ENCODE results near the gene DCAF6.

The DCAF6 gene

GRCh38 chr1:168084396-168085231, 148.1 kb downstream of the DCAF6 start:
- H3K27ac Mint-ChIP-seq, result peak overlapping the region; percentile 26
- H3K9me3 Mint-ChIP-seq, result no peaks in the 10 kb centered on the region
- H3K4me3 Mint-ChIP-seq, result peak overlapping the region in 1 of 2 donors; percentile 46
- peaks cover 0 to 10% of the 10 kb centered on the region in 2 donors for H3K36me3 Mint-ChIP-seq
- H3K4me1 Mint-ChIP-seq, result peaks cover 4 to 11% of the 10 kb centered on the region in 2 donors
- H3K27me3 Mint-ChIP-seq, result no peaks in the 10 kb centered on the region
- DNase-seq (peak; percentile 21), ATAC-seq (replicated peaks) (peak; percentile 75 to 78)

GRCh38 chr1:168085401-168085872, 149.0 kb downstream of the DCAF6 start:
- no peak for DNase-seq
- no peaks in the 10 kb centered on the region for H3K9me3 Mint-ChIP-seq
- no peak for ATAC-seq (replicated peaks)
- peaks cover 0 to 10% of the 10 kb centered on the region in 2 donors for H3K36me3 Mint-ChIP-seq
- H3K27me3 Mint-ChIP-seq, result no peaks in the 10 kb centered on the region
- peak overlapping the region in 1 of 2 donors; percentile 46 for H3K4me3 Mint-ChIP-seq
- no peak overlapping the region for H3K27ac Mint-ChIP-seq
- peaks cover 4 to 11% of the 10 kb centered on the region in 2 donors for H3K4me1 Mint-ChIP-seq

- Mint-ChIP-seq H3K4me1 (peaks cover 4 to 11% of the 10 kb centered on the region in 2 donors), H3K9me3 (no peaks in the 10 kb centered on the region), H3K36me3 (peaks cover 0 to 5% of the 10 kb centered on the region in 2 donors), H3K27ac (no peak overlapping the region), H3K4me3 (no peak overlapping the region), H3K27me3 (peaks cover 0 to 6% of the 10 kb centered on the region in 2 donors)
- DNase-seq (no peak), ATAC-seq (replicated peaks) (no peak)
These were observed 150.0 kb downstream of the DCAF6 start for GRCh38 chr1:168086438-168086837.

- Mint-ChIP-seq H3K27ac (no peak overlapping the region), H3K4me3 (no peak overlapping the region), H3K4me1 (peaks cover 4 to 11% of the 10 kb centered on the region in 2 donors), H3K9me3 (no peaks in the 10 kb centered on the region), H3K27me3 (peaks cover 0 to 6% of the 10 kb centered on the region in 2 donors), H3K36me3 (peaks cover 0 to 3% of the 10 kb centered on the region in 2 donors)
- no peak for ATAC-seq (replicated peaks)
- no peak for DNase-seq
These were observed 151.2 kb downstream of the DCAF6 start for GRCh38 chr1:168087696-168088095.

GRCh38 chr1:168088511-168089325, 152.2 kb downstream of the DCAF6 start:
- Mint-ChIP-seq H3K36me3 (peaks cover 0 to 3% of the 10 kb centered on the region in 2 donors), H3K27ac (no peak overlapping the region), H3K27me3 (peaks cover 0 to 6% of the 10 kb centered on the region in 2 donors), H3K9me3 (no peaks in the 10 kb centered on the region), H3K4me3 (no peak overlapping the region), H3K4me1 (peaks cover 4 to 11% of the 10 kb centered on the region in 2 donors)
- no peak for ATAC-seq (replicated peaks)
- DNase-seq, result no peak

GRCh38 chr1:168089326-168089978, 153.0 kb downstream of the DCAF6 start:
- Mint-ChIP-seq H3K4me3 (no peak overlapping the region), H3K36me3 (peaks cover 0 to 3% of the 10 kb centered on the region in 2 donors), H3K27ac (no peak overlapping the region), H3K4me1 (peaks cover 4 to 10% of the 10 kb centered on the region in 2 donors), H3K9me3 (no peaks in the 10 kb centered on the region), H3K27me3 (peaks cover 0 to 6% of the 10 kb centered on the region in 2 donors)
- ATAC-seq (replicated peaks), result no peak
- no peak for DNase-seq

- H3K4me3 Mint-ChIP-seq, result no peak overlapping the region
- peaks cover 0 to 6% of the 10 kb centered on the region in 2 donors for H3K27me3 Mint-ChIP-seq
- DNase-seq, result no peak
- peaks cover 0 to 3% of the 10 kb centered on the region in 2 donors for H3K36me3 Mint-ChIP-seq
- no peak for ATAC-seq (replicated peaks)
- peaks cover 0 to 5% of the 10 kb centered on the region in 2 donors for H3K4me1 Mint-ChIP-seq
- no peak overlapping the region for H3K27ac Mint-ChIP-seq
- H3K9me3 Mint-ChIP-seq, result no peaks in the 10 kb centered on the region
These were observed 153.5 kb downstream of the DCAF6 start for GRCh38 chr1:168089979-168090337.

GRCh38 chr1:168090395-168090794, 153.9 kb downstream of the DCAF6 start:
- no peak for ATAC-seq (replicated peaks)
- no peak overlapping the region for H3K27ac Mint-ChIP-seq
- peaks cover 0 to under 1% of the 10 kb centered on the region in 2 donors for H3K4me1 Mint-ChIP-seq
- H3K36me3 Mint-ChIP-seq, result peaks cover under 1 to 3% of the 10 kb centered on the region in 2 donors
- DNase-seq, result no peak
- no peaks in the 10 kb centered on the region for H3K9me3 Mint-ChIP-seq
- no peak overlapping the region for H3K4me3 Mint-ChIP-seq
- peaks cover 0 to 8% of the 10 kb centered on the region in 2 donors for H3K27me3 Mint-ChIP-seq

- no peak for ATAC-seq (replicated peaks)
- H3K4me3 Mint-ChIP-seq, result no peak overlapping the region
- no peaks in the 10 kb centered on the region for H3K4me1 Mint-ChIP-seq
- H3K27ac Mint-ChIP-seq, result no peak overlapping the region
- DNase-seq, result no peak
- peaks cover 0 to 10% of the 10 kb centered on the region in 2 donors for H3K27me3 Mint-ChIP-seq
- no peaks in the 10 kb centered on the region for H3K9me3 Mint-ChIP-seq
- peaks cover 1 to 3% of the 10 kb centered on the region in 2 donors for H3K36me3 Mint-ChIP-seq
These were observed 154.6 kb downstream of the DCAF6 start for GRCh38 chr1:168091063-168091462.

GRCh38 chr1:168091720-168092550, 155.5 kb downstream of the DCAF6 start:
- DNase-seq (no peak), ATAC-seq (replicated peaks) (no peak)
- no peaks in the 10 kb centered on the region for H3K4me1 Mint-ChIP-seq
- peaks cover 1% of the 10 kb centered on the region in 2 donors for H3K36me3 Mint-ChIP-seq
- H3K9me3 Mint-ChIP-seq, result no peaks in the 10 kb centered on the region
- H3K4me3 Mint-ChIP-seq, result no peak overlapping the region
- peaks cover 0 to 10% of the 10 kb centered on the region in 2 donors for H3K27me3 Mint-ChIP-seq
- H3K27ac Mint-ChIP-seq, result no peak overlapping the region

GRCh38 chr1:168092566-168093355, 156.3 kb downstream of the DCAF6 start:
- H3K27ac Mint-ChIP-seq, result no peak overlapping the region
- no peak for ATAC-seq (replicated peaks)
- H3K4me1 Mint-ChIP-seq, result no peaks in the 10 kb centered on the region
- no peak overlapping the region for H3K4me3 Mint-ChIP-seq
- H3K9me3 Mint-ChIP-seq, result no peaks in the 10 kb centered on the region
- no peak for DNase-seq
- H3K27me3 Mint-ChIP-seq, result peaks cover 0 to 10% of the 10 kb centered on the region in 2 donors
- peaks cover 0 to 1% of the 10 kb centered on the region in 2 donors for H3K36me3 Mint-ChIP-seq

- no peak overlapping the region for H3K27ac Mint-ChIP-seq
- ATAC-seq (replicated peaks) (no peak), DNase-seq (no peak)
- H3K4me1 Mint-ChIP-seq, result no peaks in the 10 kb centered on the region
- H3K36me3 Mint-ChIP-seq, result peaks cover 0 to 1% of the 10 kb centered on the region in 2 donors
- H3K27me3 Mint-ChIP-seq, result peaks cover 0 to 10% of the 10 kb centered on the region in 2 donors
- no peaks in the 10 kb centered on the region for H3K9me3 Mint-ChIP-seq
- H3K4me3 Mint-ChIP-seq, result no peak overlapping the region
These were observed 157.1 kb downstream of the DCAF6 start for GRCh38 chr1:168093616-168094015.

- ATAC-seq (replicated peaks) (no peak), DNase-seq (no peak)
- no peak overlapping the region for H3K4me3 Mint-ChIP-seq
- peaks cover 0 to 1% of the 10 kb centered on the region in 2 donors for H3K36me3 Mint-ChIP-seq
- no peaks in the 10 kb centered on the region for H3K9me3 Mint-ChIP-seq
- H3K27me3 Mint-ChIP-seq, result peaks cover 0 to 10% of the 10 kb centered on the region in 2 donors
- H3K4me1 Mint-ChIP-seq, result no peaks in the 10 kb centered on the region
- no peak overlapping the region for H3K27ac Mint-ChIP-seq
These were observed 159.0 kb downstream of the DCAF6 start for GRCh38 chr1:168095476-168095875.
